Retinal pigment epithelial cell (primary cell): ENCODE measurements around the gene INAVA.
"Not testable (repeated sequence)": the region's sequence is repeated elsewhere in the genome, so short reads cannot be mapped to it uniquely, and the experiment has no call there.

Experiments
- DNase-seq: peaks from one replicate; pipeline ENCODE4 v3.0.0-alpha.2; 2010; ENCODE audit warnings: low read depth
- H3K4me3 ChIP-seq: 2 replicates; pipeline ENCODE4 v1.5.1; 2011; ENCODE audit warnings: mild to moderate bottlenecking, low read length, control low read depth, moderate library complexity
- CTCF ChIP-seq: conservative IDR thresholded peaks from 2 replicates; pipeline ENCODE4 v1.5.1; 2011; ENCODE audit warnings: low read depth, low read length, control low read depth, inconsistent platforms

INAVA gene

GRCh38 chr1:200918006-200918405 lies 23.3 kb downstream of the INAVA start:
- DNase-seq = no peak
- TF ChIP-seq CTCF = no peak
- no peak overlapping the region for H3K4me3 ChIP-seq

GRCh38 chr1:200919386-200919785 lies 24.7 kb downstream of the INAVA start:
- DNase-seq = no peak
- no peak overlapping the region for H3K4me3 ChIP-seq
- TF ChIP-seq CTCF = no peak

GRCh38 chr1:200921571-200922110 lies 26.9 kb downstream of the INAVA start:
- no peak for DNase-seq
- H3K4me3 ChIP-seq = no peak overlapping the region
- TF ChIP-seq CTCF = no peak

GRCh38 chr1:200922406-200922805 lies 27.7 kb downstream of the INAVA start:
- no peak for DNase-seq
- no peak for TF ChIP-seq CTCF
- no peak overlapping the region for H3K4me3 ChIP-seq

GRCh38 chr1:200923601-200924000 lies 28.9 kb downstream of the INAVA start:
- no peak for DNase-seq
- TF ChIP-seq CTCF = no peak
- no peak overlapping the region for H3K4me3 ChIP-seq

GRCh38 chr1:200925831-200926230 lies 31.1 kb downstream of the INAVA start:
- no peak overlapping the region for H3K4me3 ChIP-seq
- TF ChIP-seq CTCF = no peak
- DNase-seq = no peak

- H3K4me3 ChIP-seq = no peak overlapping the region
- no peak for TF ChIP-seq CTCF
Observed at GRCh38 chr1:200929530-200930278, 35.0 kb downstream of the INAVA start.

GRCh38 chr1:200930285-200930684 lies 35.6 kb downstream of the INAVA start:
- DNase-seq, H3K4me3 ChIP-seq: not testable (repeated sequence)

More at GRCh38 chr1:200929530-200930278, 35.0 kb downstream of the INAVA start:
- DNase-seq = no peak
